IMR-90 (cell line): Measurements from ENCODE around the gene GZMB. TPM values are rescaled to one million over a fixed set of nuclear protein-coding genes. Genes with fewer than 3 reads are reported as not detected.

Experiments
- ATAC-seq: fragments of 200-7000 bp; cut with Tn5 transposase; 2 replicates; pipeline ENCODE4 v1.9.1; 2020; ENCODE audit warnings: low read depth, mild to moderate bottlenecking, moderate library complexity
- BruUV-seq: library from RNA; stranded (reverse); fragments of 400-500 nt; replicated peaks from 2 replicates; lab custom pipeline; 2021; lab: Mats Ljungman, UMichigan
- CTCF ChIA-PET: fragments of 300-600 bp; formaldehyde crosslinking; extraction: SDS; loops from one replicate; lab custom pipeline; 2021; ENCODE audit warnings: antibody characterized with exemption; lab: Yijun Ruan, JAX
- POLR2A ChIA-PET: fragments of 300-600 bp; sonication (Branson Sonifier 250); formaldehyde crosslinking; loops from one replicate; lab custom pipeline; 2022; ENCODE audit warnings: antibody characterized with exemption; ENCODE audit not compliant: unreplicated experiment; lab: Charles Lee
- DNase-seq: peaks from one replicate; pipeline ENCODE4 v3.0.0; 2013
- H2AFZ ChIP-seq: replicated peaks from 2 replicates; pipeline ENCODE3; 2013; ENCODE audit warnings: low read length, mild to moderate bottlenecking; ENCODE audit not compliant: poor library complexity
- H2AK5ac ChIP-seq: 2 replicates; pipeline ENCODE4 v1.6.1; 2013; ENCODE audit warnings: low read depth, low read length, inconsistent platforms
- H2AK9ac ChIP-seq: replicated peaks from 2 replicates; pipeline ENCODE3; 2013; ENCODE audit warnings: mild to moderate bottlenecking, low read depth, low read length, moderate library complexity; ENCODE audit not compliant: poor library complexity
- H2BK120ac ChIP-seq: 2 replicates; pipeline ENCODE4 v1.6.1; 2013; ENCODE audit warnings: low read depth, low read length, inconsistent platforms
- H2BK15ac ChIP-seq: 3 replicates; pipeline ENCODE4 v1.6.1; 2013; ENCODE audit warnings: low read depth, low read length, inconsistent platforms
- H2BK20ac ChIP-seq: 2 replicates; pipeline ENCODE4 v1.6.1; 2013; ENCODE audit warnings: low read depth, mild to moderate bottlenecking, inconsistent platforms, low read length, moderate library complexity
- H2BK5ac ChIP-seq: 2 replicates; pipeline ENCODE4 v1.6.1; 2013; ENCODE audit warnings: mild to moderate bottlenecking, low read depth, low read length, inconsistent platforms; ENCODE audit not compliant: poor library complexity, severe bottlenecking
- H3K14ac ChIP-seq: replicated peaks from 2 replicates; pipeline ENCODE4 v1.6.1; 2013; ENCODE audit warnings: low read depth, low read length, inconsistent platforms
- H3K18ac ChIP-seq: 2 replicates; pipeline ENCODE4 v1.6.1; 2013; ENCODE audit warnings: low read depth, low read length, control low read depth
- H3K23ac ChIP-seq: 2 replicates; pipeline ENCODE4 v1.6.1; 2013; ENCODE audit warnings: low read depth, low read length, inconsistent platforms
- H3K27ac ChIP-seq: 2 replicates; pipeline ENCODE4 v1.5.1; 2013; ENCODE audit warnings: mild to moderate bottlenecking, control low read depth, low read length; ENCODE audit not compliant: insufficient read depth
- H3K27me3 ChIP-seq: 2 replicates; pipeline ENCODE4 v1.6.1; 2013; ENCODE audit warnings: low read length; ENCODE audit not compliant: control insufficient read depth, insufficient read depth
- H3K36me3 ChIP-seq: 2 replicates; pipeline ENCODE4 v1.6.1; 2013; ENCODE audit warnings: low read length, mixed read lengths; ENCODE audit not compliant: control insufficient read depth, insufficient read depth
- H3K4ac ChIP-seq: 2 replicates; pipeline ENCODE4 v1.6.1; 2013; ENCODE audit warnings: low read depth, low read length, inconsistent platforms
- H3K4me1 ChIP-seq: 2 replicates; pipeline ENCODE4 v1.6.1; 2013; ENCODE audit warnings: low read length, mixed read lengths; ENCODE audit not compliant: control insufficient read depth, insufficient read depth
- H3K4me2 ChIP-seq: 2 replicates; pipeline ENCODE4 v1.6.1; 2013; ENCODE audit warnings: low read depth, mild to moderate bottlenecking, control low read depth, low read length, moderate library complexity
- H3K4me3 ChIP-seq: 2 replicates; pipeline ENCODE4 v1.5.1; 2013; ENCODE audit warnings: low read depth, mild to moderate bottlenecking, control low read depth, low read length, moderate library complexity; ENCODE audit not compliant: insufficient read depth
- H3K56ac ChIP-seq: 2 replicates; pipeline ENCODE4 v1.6.1; 2013; ENCODE audit warnings: low read length, inconsistent platforms; ENCODE audit not compliant: insufficient read depth; ENCODE audit errors: extremely low read depth
- H3K79me1 ChIP-seq, 2 experiments: 2 replicates each; pipeline ENCODE4 v1.6.1; 2013; ENCODE audit warnings: low read length in 2 of 2, inconsistent platforms in 1 of 2, low read depth in 1 of 2
- H3K9ac ChIP-seq: 2 replicates; pipeline ENCODE4 v1.6.1; 2013; ENCODE audit warnings: low read depth, low read length, control low read depth
- H3K9me1 ChIP-seq: 2 replicates; pipeline ENCODE4 v1.6.1; 2013; ENCODE audit warnings: low read length, inconsistent platforms; ENCODE audit not compliant: insufficient read depth
- H3K9me3 ChIP-seq: 2 replicates; pipeline ENCODE4 v1.6.1; 2013; ENCODE audit warnings: low read length; ENCODE audit not compliant: control insufficient read depth, insufficient read depth
- H4K20me1 ChIP-seq: 2 replicates; pipeline ENCODE4 v1.6.1; 2013; ENCODE audit warnings: low read length, inconsistent platforms; ENCODE audit not compliant: insufficient read depth
- H4K5ac ChIP-seq: 2 replicates; pipeline ENCODE4 v1.6.1; 2013; ENCODE audit warnings: mild to moderate bottlenecking, low read depth, low read length, control low read depth
- H4K8ac ChIP-seq, 2 experiments: 2 replicates each; pipeline ENCODE4 v1.6.1; 2013; ENCODE audit warnings: low read depth in 2 of 2, low read length in 2 of 2, control low read depth in 1 of 2, inconsistent platforms in 1 of 2
- H4K91ac ChIP-seq: 2 replicates; pipeline ENCODE4 v1.6.1; 2013; ENCODE audit warnings: low read depth, low read length, inconsistent platforms; ENCODE audit not compliant: insufficient read depth
- BHLHE40 ChIP-seq: fragments of 150-350 bp; IDR thresholded peaks from 2 replicates; pipeline ENCODE4 v1.6.1; 2016; ENCODE audit warnings: mild to moderate bottlenecking, low read depth, low read length
- CEBPB ChIP-seq: IDR thresholded peaks from 2 replicates; pipeline ENCODE4 v1.6.1; 2012; ENCODE audit warnings: low read depth, low read length, improper control_type of control experiment
- CHD1 ChIP-seq: IDR thresholded peaks from 2 replicates; pipeline ENCODE4 v1.6.1; 2012; ENCODE audit warnings: low read depth, low read length, improper control_type of control experiment
- ELK1 ChIP-seq: fragments of 150-350 bp; IDR thresholded peaks from 2 replicates; pipeline ENCODE4 v1.6.1; 2016; ENCODE audit warnings: low read depth, mild to moderate bottlenecking, low read length, moderate library complexity, borderline replicate concordance
- FOS ChIP-seq: fragments of 150-350 bp; IDR thresholded peaks from 2 replicates; pipeline ENCODE4 v1.6.1; 2016; ENCODE audit warnings: low read depth, low read length
- MAFK ChIP-seq: IDR thresholded peaks from 2 replicates; pipeline ENCODE4 v1.6.1; 2012; ENCODE audit warnings: low read depth, low read length, improper control_type of control experiment
- MAZ ChIP-seq: IDR thresholded peaks from 2 replicates; pipeline ENCODE4 v1.6.1; 2012; ENCODE audit warnings: low read depth, mild to moderate bottlenecking, low read length, improper control_type of control experiment, moderate library complexity, borderline replicate concordance
- MXI1 ChIP-seq: IDR thresholded peaks from 2 replicates; pipeline ENCODE4 v1.6.1; 2012; ENCODE audit warnings: low read depth, mild to moderate bottlenecking, low read length, moderate library complexity, borderline replicate concordance
- NFE2L2 ChIP-seq: fragments of 150-350 bp; IDR thresholded peaks from 2 replicates; pipeline ENCODE4 v1.6.1; 2016; ENCODE audit warnings: low read depth, mild to moderate bottlenecking, low read length
- POLR2A ChIP-seq: IDR thresholded peaks from 2 replicates; pipeline ENCODE4 v1.6.1; 2012; ENCODE audit warnings: mild to moderate bottlenecking, low read depth, low read length
- RAD21 ChIP-seq: IDR thresholded peaks from 2 replicates; pipeline ENCODE4 v1.6.1; 2012; ENCODE audit warnings: low read length, improper control_type of control experiment
- RCOR1 ChIP-seq: IDR thresholded peaks from 2 replicates; pipeline ENCODE4 v1.6.1; 2012; ENCODE audit warnings: mild to moderate bottlenecking, low read length, improper control_type of control experiment; ENCODE audit not compliant: insufficient replicate concordance
- RFX5 ChIP-seq: IDR thresholded peaks from 2 replicates; pipeline ENCODE4 v1.8.0; 2012; ENCODE audit warnings: low read depth, mild to moderate bottlenecking, low read length, moderate library complexity
- SMC3 ChIP-seq: fragments of 150-350 bp; IDR thresholded peaks from 2 replicates; pipeline ENCODE4 v1.6.1; 2016; ENCODE audit warnings: low read depth, mild to moderate bottlenecking, antibody characterized with exemption, low read length, moderate library complexity
- USF2 ChIP-seq: fragments of 150-350 bp; IDR thresholded peaks from 2 replicates; pipeline ENCODE4 v1.6.1; 2017; ENCODE audit warnings: mild to moderate bottlenecking, antibody characterized with exemption, low read length, low read depth
- WGBS, 2 experiments: methylation state at CpG; one replicate each; pipeline versions ENCODE4 v1.1.5 to v1.1.7; 2013; ENCODE audit warnings: missing lambda C conversion rate in 2 of 2; ENCODE audit not compliant: insufficient read length in 1 of 2; ENCODE audit errors: extremely low coverage in 2 of 2; 5-methylcytosine and 5-hydroxymethylcytosine counted together
- dilution Hi-C: fragments of 300-500 bp; cut with HindIII; formaldehyde crosslinking; loops from one replicate; pipeline ENCODE4 v1.14.3; 2018; ENCODE audit warnings: low sequenced_read_pairs; ENCODE audit not compliant: unreplicated experiment
- in situ Hi-C: fragments of 300-500 bp; cut with MboI; formaldehyde crosslinking; loops from 3 replicates; pipeline ENCODE4 v1.14.3; 2019; ENCODE audit warnings: low sequenced_read_pairs, inconsistent platforms, mixed read lengths
- intact Hi-C: fragments of 100-400 bp; cut with micrococcal nuclease; formaldehyde crosslinking; loops from 2 replicates; pipeline ENCODE4 v1.10.0; 2022
- polyA plus RNA-seq, 3 experiments: library from polyadenylated mRNA; depleted of rRNA; stranded (reverse); fragments of >200 nt; gene quantifications; 2 replicates each; pipeline ENCODE4 v1.2.3, GENCODE V29; 2012; ENCODE audit warnings: low replicate concordance in 1 of 3
- total RNA-seq: library from RNA; depleted of rRNA; stranded (reverse); fragments of >200 nt; gene quantifications from 2 replicates; pipeline ENCODE4 v1.2.3, GENCODE V29; 2012
- TF ChIP-seq, protein P1 (sequence below): conservative IDR thresholded peaks from 2 replicates; pipeline ENCODE4 v1.5.1; 2012; ENCODE audit warnings: mild to moderate bottlenecking, low read depth, low read length, improper control_type of control experiment

GZMB gene
- total and polyA plus RNA-seq, 2 of the 4 experiments (the other 2 are of a cell fraction): not detected

DNA sequence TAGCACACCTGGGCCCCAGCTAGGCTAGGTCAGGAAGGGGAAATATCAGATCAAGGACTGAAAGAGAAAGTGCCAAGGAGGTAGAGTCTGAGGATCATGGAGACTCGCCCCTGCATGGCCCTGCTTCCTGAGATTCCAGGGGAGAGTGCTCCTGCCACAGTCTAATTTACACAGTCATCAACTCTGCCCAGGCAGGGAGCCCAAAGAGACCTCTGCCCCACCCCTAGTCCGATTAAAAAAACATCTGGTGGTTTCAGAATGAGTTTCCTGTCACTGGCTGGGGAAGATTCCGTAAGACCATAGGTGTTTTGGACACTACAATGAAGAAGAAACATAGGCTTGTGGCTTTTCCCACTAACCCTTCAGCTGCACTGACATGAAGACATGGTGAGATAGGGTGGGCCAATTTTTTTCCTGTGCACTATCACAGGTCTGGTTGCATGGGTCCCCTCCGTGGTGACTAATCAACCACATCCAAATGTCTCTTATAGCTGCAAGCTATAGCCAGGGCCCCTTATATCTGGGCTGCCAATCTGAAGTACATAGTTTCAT, 31.5 kb upstream of the GZMB start:
- Histone ChIP-seq H4K8ac (no peak overlapping the region), H2AK9ac (no peak overlapping the region), H3K9ac (no peak overlapping the region), H3K9me3 (no peaks in the 10 kb centered on the region), H3K23ac (no peak overlapping the region), H3K18ac (no peak overlapping the region), H3K36me3 (no peaks in the 10 kb centered on the region), H2BK120ac (no peak overlapping the region), H3K4me1 (no peaks in the 10 kb centered on the region), H4K20me1 (no peaks in the 10 kb centered on the region), H2AK5ac (no peak overlapping the region), H3K4me3 (no peak overlapping the region), H2BK15ac (no peak overlapping the region), H4K5ac (no peak overlapping the region), H3K79me1 (no peaks in the 10 kb centered on the region), H3K27me3 (no peaks in the 10 kb centered on the region), H2BK5ac (no peak overlapping the region), H2BK20ac (no peak overlapping the region), H3K9me1 (no peaks in the 10 kb centered on the region), H2AFZ (no peak overlapping the region), H3K14ac (no peak overlapping the region), H3K4me2 (no peak overlapping the region), H3K4ac (no peak overlapping the region), H3K56ac (no peak overlapping the region), H4K91ac (no peak overlapping the region), H3K27ac (no peak overlapping the region)
- TF ChIP-seq BHLHE40: no peak
- no peak for TF ChIP-seq MXI1
- TF ChIP-seq ELK1: no peak
- TF ChIP-seq MAFK: no peak
- TF ChIP-seq RAD21: no peak
- TF ChIP-seq MAZ: no peak
- TF ChIP-seq CEBPB: no peak
- TF ChIP-seq CHD1: no peak
- TF ChIP-seq, protein P1, sequence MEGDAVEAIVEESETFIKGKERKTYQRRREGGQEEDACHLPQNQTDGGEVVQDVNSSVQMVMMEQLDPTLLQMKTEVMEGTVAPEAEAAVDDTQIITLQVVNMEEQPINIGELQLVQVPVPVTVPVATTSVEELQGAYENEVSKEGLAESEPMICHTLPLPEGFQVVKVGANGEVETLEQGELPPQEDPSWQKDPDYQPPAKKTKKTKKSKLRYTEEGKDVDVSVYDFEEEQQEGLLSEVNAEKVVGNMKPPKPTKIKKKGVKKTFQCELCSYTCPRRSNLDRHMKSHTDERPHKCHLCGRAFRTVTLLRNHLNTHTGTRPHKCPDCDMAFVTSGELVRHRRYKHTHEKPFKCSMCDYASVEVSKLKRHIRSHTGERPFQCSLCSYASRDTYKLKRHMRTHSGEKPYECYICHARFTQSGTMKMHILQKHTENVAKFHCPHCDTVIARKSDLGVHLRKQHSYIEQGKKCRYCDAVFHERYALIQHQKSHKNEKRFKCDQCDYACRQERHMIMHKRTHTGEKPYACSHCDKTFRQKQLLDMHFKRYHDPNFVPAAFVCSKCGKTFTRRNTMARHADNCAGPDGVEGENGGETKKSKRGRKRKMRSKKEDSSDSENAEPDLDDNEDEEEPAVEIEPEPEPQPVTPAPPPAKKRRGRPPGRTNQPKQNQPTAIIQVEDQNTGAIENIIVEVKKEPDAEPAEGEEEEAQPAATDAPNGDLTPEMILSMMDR: no peak
- no peak for TF ChIP-seq USF2
- TF ChIP-seq NFE2L2: no peak
- TF ChIP-seq FOS: no peak
- TF ChIP-seq POLR2A: no peak
- no peak for TF ChIP-seq RCOR1
- no peak for TF ChIP-seq SMC3
- no peak for TF ChIP-seq RFX5
- POLR2A ChIA-PET: no interaction called here
- WGBS, 2 experiments: no CpG with 5 or more reads among the region's 4 CpGs
- no TSS peak for BruUV-seq
- CTCF ChIA-PET: no interaction called here
- ATAC-seq (no peak), DNase-seq (no peak)
- dilution Hi-C loops (no loop called here), intact Hi-C loops (no loop called here), in situ Hi-C loops (no loop called here)
